ENCODE results near the gene PLCD4. TPM values are rescaled to one million over a fixed set of nuclear protein-coding genes. Genes with fewer than 3 reads are reported as not detected.
A peak's percentile ranks its signal among the peaks of the same experiment; 100 is the strongest.

PLCD4 gene
- total RNA-seq, 1 donor from 2014 or later, result 0.37 TPM

DNA sequence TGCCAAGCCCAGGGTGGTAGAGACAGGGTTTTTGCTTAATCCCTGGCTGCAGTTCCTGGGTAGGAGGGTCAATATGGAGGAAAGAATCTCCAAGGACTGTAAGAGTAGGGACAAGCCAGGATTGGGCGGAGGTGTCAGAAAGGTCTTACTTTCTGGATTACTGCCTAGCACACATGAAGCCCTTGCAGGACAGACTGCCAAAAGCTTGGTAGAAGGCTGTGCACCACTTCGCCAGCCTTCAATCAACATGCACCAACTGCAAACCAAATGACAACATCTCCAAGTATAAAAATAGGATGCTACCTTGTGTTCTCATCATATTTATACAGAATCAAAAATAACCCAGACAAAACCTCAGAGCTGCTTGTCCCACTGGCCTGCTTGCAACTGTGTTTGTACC lies 48.1 kb downstream of the PLCD4 start:
- no peaks in the 10 kb centered on the region for H3K27me3 Mint-ChIP-seq (ENCODE audit: low read depth)
- DNase-seq (ENCODE audit: low read depth, low spot score), result no peak
- no peaks in the 10 kb centered on the region for H3K9me3 Mint-ChIP-seq
- TF ChIP-seq, protein P1, sequence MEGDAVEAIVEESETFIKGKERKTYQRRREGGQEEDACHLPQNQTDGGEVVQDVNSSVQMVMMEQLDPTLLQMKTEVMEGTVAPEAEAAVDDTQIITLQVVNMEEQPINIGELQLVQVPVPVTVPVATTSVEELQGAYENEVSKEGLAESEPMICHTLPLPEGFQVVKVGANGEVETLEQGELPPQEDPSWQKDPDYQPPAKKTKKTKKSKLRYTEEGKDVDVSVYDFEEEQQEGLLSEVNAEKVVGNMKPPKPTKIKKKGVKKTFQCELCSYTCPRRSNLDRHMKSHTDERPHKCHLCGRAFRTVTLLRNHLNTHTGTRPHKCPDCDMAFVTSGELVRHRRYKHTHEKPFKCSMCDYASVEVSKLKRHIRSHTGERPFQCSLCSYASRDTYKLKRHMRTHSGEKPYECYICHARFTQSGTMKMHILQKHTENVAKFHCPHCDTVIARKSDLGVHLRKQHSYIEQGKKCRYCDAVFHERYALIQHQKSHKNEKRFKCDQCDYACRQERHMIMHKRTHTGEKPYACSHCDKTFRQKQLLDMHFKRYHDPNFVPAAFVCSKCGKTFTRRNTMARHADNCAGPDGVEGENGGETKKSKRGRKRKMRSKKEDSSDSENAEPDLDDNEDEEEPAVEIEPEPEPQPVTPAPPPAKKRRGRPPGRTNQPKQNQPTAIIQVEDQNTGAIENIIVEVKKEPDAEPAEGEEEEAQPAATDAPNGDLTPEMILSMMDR (conservative IDR thresholded peaks at IDR 0.05), result no peak
- H3K4me1 Mint-ChIP-seq, result peaks cover 19% of the 10 kb centered on the region
- H3K4me3 Mint-ChIP-seq, result peak overlapping the region; percentile 19
- no peaks in the 10 kb centered on the region for H3K36me3 Mint-ChIP-seq (ENCODE audit: low read depth)
- no peak overlapping the region for H3K27ac Mint-ChIP-seq (ENCODE audit: unreplicated experiment)

- Mint-ChIP-seq H3K36me3 (ENCODE audit: low read depth) (peaks cover 5% of the 10 kb centered on the region), H3K27me3 (ENCODE audit: low read depth) (no peaks in the 10 kb centered on the region)
Observed at GRCh38 chr2:218658671-218659257, 51.1 kb downstream of the PLCD4 start.

DNA sequence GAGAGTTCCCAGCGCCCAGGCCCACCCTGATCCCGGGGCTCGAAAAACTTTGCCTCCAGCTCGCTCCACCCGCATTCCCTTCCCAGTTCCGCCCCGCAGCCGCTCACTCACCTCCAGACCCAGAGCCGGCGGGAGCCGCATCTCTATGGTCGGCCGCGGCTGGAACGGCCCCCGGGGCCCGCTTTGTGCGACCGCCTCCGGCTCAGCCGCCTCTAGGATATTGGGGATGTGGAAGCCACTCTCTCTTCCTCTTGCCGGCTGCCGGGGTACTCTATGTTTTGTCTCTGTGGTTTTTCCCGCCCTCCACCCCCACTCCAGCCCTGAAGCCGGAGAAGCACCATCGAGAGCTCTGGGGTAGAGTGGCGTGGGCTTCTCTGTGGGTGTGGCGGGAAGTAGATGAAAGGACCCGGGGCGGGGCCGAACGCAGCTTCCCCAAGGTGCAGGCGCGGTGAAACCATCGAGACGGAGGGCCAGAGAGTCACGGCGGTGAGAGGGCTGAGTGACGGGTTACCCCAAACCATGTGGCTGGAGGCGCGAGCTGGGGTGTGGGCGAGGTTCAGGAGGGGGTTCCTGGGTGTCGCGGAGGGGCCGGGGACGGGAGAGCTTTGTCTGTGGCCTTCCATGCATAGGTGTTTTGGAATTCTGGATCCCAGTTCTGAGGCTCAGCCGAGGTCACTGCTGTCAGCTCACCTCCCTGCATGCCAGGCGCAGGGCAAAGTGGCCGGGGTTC lies 51.7 kb downstream of the PLCD4 start, which contains the start of the genes BCS1L and ZNF142:
TSS of gene BCS1L (plus strand) at position 426 of the 730 bp plus-strand sequence. CDS start 1,305 bp downstream, outside the sequence.
TSS of gene ZNF142 (minus strand) at position 366 of the 730 bp plus-strand sequence. CDS start 3,194 bp downstream, outside the sequence.
- no peaks in the 10 kb centered on the region for H3K9me3 Mint-ChIP-seq
- peak within 1 kb of the TSS; percentile 95 for H3K27ac Mint-ChIP-seq (ENCODE audit: unreplicated experiment)
- peaks cover 5% of the 10 kb centered on the region for H3K36me3 Mint-ChIP-seq (ENCODE audit: low read depth)
- H3K4me1 Mint-ChIP-seq, result peaks cover 19% of the 10 kb centered on the region
- DNase-seq (ENCODE audit: low read depth, low spot score), result peak; percentile 81
- TF ChIP-seq, protein P1 (conservative IDR thresholded peaks at IDR 0.05), result no peak
- H3K27me3 Mint-ChIP-seq (ENCODE audit: low read depth), result no peaks in the 10 kb centered on the region
- H3K4me3 Mint-ChIP-seq, result peak within 1 kb of the TSS; percentile 94

More at GRCh38 chr2:218658671-218659257, 51.1 kb downstream of the PLCD4 start:
- H3K9me3 Mint-ChIP-seq, result no peaks in the 10 kb centered on the region
- H3K4me3 Mint-ChIP-seq, result peak overlapping the region; percentile 94
- H3K27ac Mint-ChIP-seq (ENCODE audit: unreplicated experiment), result peak overlapping the region; percentile 95
- peaks cover 19% of the 10 kb centered on the region for H3K4me1 Mint-ChIP-seq
- DNase-seq (ENCODE audit: low read depth, low spot score), result peak; percentile 16
- TF ChIP-seq, protein P1 (conservative IDR thresholded peaks at IDR 0.05), result peak; percentile 64

- peaks cover 5% of the 10 kb centered on the region for H3K36me3 Mint-ChIP-seq (ENCODE audit: low read depth)
- H3K4me3 Mint-ChIP-seq, result peak overlapping the region; percentile 94
- DNase-seq (ENCODE audit: low read depth, low spot score), result no peak
- peaks cover 19% of the 10 kb centered on the region for H3K4me1 Mint-ChIP-seq
- no peak overlapping the region for H3K27ac Mint-ChIP-seq (ENCODE audit: unreplicated experiment)
- no peaks in the 10 kb centered on the region for H3K27me3 Mint-ChIP-seq (ENCODE audit: low read depth)
- TF ChIP-seq, protein P1 (conservative IDR thresholded peaks at IDR 0.05), result no peak
- no peaks in the 10 kb centered on the region for H3K9me3 Mint-ChIP-seq
Observed at GRCh38 chr2:218659988-218660358, 52.3 kb downstream of the PLCD4 start.

DNA sequence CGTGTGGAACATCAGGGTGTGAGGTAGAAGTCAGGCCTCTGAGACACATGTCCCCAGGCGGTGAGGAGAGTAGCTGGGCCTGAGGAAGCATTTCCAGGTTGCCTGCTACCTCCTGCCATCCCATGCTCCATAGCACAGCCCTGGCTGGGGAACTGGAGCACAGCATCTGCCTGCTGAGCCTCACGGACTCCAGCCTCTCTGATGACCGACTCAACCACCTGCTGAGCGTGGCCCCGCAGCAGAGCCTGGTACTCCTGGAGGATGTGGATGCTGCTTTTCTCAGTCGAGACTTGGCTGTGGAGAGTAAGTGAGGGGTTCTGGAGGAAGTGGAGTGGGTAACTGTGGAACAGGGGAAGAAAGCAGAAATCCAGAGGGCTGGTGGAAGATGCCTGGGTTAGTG lies 54.7 kb downstream of the PLCD4 start:
- TF ChIP-seq, protein P1 (conservative IDR thresholded peaks at IDR 0.05), result no peak
- no peaks in the 10 kb centered on the region for H3K27me3 Mint-ChIP-seq (ENCODE audit: low read depth)
- H3K4me1 Mint-ChIP-seq, result peaks cover 19% of the 10 kb centered on the region
- H3K27ac Mint-ChIP-seq (ENCODE audit: unreplicated experiment), result no peak overlapping the region
- DNase-seq (ENCODE audit: low read depth, low spot score), result no peak
- no peaks in the 10 kb centered on the region for H3K9me3 Mint-ChIP-seq
- peaks cover 7% of the 10 kb centered on the region for H3K36me3 Mint-ChIP-seq (ENCODE audit: low read depth)
- peak overlapping the region; percentile 45 for H3K4me3 Mint-ChIP-seq
